Activated CD8-positive, alpha-beta memory T cell treated with anti-CD3 and anti-CD28 coated beads, Interleukin-2, amount 50 U/mL, for 24 hours (primary cell): ENCODE measurements around the gene SKOR1.

Experiments used
- DNase-seq: peaks from one replicate; pipeline ENCODE4 v3.0.0-alpha.2; 2020; ENCODE audit errors: extremely low read depth

SKOR1 gene

GRCh38 chr15:67796196-67797127, 28.8 kb upstream of the SKOR1 start:
- DNase-seq = no peak

GRCh38 chr15:67799801-67800205, 25.5 kb upstream of the SKOR1 start:
- DNase-seq = no peak

DNA sequence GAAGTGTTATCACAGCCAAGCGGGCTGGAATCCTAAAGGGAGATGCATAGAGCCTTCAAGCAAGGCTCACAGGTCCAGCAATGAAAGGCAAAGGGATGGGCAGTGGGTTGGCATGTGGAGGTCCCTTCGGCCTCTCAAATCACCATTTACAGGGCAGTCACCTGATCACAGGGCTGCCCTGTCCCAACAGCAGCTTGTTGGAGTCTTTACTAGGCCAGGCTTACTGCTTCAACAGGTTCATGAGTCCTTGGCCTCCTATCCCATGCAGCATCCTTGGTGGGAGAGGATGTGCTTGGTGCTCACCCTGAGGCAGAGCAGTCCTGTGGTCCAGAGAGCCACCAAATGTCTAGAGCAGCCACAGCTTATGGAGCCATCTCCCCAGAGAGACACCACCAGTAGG, 24.2 kb upstream of the SKOR1 start:
- DNase-seq = no peak

DNA sequence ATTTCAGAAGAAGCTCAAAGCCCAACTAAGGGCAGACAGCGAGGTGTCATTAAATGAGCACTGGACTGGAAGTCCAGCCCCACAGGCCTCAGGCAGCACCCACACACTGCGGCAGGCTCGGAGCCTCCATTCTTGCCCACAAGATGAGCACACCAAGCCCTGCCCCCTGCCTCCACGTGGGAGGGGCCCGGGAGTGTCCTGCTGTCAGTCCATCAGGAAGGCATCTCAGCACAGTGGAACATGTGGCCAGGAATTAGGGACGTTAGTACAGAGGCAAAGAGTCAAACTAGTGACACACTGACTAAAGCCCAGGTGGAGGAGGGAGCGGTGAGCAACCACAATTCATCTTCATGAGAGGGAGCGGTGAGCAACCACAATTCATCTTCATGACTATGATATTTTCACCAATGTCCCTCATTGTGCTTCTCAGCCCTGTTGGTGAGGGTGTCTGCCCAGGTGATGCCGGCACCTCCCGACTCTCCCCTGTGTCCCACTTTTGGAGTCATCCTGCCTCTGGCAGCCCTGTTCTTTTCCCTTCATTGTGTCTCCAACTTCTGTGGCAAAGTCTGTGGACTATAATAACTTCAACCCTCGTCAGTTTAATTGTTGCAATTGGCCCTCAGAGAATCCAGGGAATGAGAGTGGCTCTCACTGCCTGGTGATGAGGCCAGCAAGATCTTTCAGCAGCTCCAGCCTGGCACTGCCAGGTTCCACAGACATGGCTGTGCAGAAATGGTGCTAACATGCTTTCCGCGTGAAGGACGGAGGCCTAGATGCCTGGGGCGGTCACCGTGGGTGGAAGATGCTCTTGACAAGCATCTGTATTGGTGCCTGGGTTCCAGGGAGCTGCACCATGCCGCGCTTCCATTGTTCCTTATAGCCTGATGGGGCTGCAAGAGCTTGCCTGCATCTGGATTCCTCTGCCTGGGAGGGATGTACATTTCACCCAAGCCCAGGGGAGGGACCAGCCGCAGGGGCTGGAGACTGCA, 23.1 kb upstream of the SKOR1 start:
- DNase-seq = no peak

DNA sequence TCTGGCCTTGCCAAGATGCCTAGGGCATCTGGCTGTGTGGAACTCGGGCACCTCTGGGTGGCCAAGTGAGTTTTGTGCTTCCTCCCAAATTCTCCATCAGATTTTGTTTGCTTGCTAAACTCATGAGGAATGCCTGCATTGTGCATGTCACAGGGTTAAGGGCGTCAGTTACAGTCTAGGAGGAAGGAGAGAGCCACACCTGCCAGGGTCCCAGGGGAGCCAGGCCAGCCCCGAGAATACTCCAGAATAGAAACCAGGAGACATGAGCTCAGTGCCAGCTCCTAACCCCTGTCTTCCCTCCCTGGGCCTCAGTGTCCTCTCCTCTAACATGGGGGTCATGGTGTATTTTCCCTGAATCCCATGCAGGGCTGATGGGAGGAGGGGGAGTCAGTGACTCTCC, 22.0 kb upstream of the SKOR1 start:
- DNase-seq = no peak

GRCh38 chr15:67803996-67804843, 21.1 kb upstream of the SKOR1 start:
- DNase-seq = no peak

DNA sequence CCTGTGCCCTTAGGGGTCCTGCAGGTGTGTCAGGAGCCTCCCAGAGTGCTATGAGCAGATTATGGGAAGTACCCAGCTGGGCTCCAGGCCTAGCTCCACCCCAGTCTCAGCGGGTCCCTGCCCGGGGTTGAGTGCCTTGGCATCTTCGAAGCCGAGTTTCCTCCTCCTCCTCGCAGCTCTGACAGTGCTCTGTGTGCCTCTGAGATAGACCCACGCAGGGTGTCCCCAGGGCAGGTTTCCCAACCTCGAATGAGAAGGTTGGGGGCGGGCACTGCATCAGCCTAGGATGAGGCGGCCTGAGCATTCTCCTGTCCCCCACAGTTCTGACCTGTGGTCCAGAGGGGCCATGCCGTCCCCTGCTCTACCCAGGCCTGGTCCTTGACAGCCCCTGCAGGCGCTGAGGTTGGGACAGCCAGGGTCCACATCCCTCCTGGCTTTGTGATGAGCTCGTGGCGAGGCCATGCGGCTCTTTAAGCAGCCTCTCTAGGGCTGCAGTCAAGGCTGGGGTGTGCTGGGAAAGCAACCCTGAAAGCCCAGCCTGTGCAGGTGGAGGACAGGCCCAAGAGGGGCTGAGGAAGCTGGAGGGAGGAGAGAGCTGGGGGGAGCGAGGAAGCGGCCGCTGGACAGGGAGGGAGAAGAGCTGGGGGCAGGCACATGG, 20.2 kb upstream of the SKOR1 start:
- DNase-seq = no peak

DNA sequence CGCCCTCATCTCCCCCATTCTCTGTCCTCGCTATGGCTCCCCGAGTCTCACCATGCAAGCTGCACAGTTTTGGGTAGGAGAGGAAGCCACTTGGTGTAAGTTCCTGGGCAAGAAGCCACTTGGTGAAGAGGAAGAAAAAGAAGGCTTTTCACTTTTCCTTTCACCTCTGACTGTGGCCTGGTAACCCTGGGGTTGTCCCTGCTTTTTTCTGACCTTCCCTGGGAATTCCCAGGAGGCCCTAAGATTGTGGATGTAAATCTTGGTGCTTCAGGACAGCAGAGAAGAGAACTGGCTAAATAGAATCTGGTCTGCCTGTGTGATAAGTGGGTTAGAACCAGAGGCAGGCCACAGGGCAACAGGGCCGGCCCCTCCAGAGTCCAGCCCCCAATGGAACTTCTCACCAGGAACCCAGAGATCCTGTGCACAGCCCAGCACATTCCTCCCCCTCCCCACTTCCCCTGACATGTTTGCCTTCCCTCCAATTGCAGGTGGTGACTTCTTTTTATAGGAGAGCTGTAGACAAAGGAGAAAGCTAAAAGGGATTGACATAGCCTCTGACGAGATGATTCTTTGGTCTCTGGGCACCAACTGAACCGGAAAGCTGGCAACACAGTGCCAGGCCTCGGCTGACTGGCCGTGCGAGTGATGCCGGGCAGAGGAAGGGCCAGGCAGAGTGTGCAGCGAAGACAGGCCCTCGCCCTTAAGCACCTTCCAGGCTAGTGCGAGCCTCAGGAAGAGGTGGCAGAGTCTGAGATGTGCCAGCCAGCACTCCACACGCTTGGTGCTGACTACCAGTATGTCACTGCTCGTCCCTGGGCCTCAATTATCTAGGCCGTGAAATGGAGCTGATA, 19.4 kb upstream of the SKOR1 start:
- DNase-seq = no peak

DNA sequence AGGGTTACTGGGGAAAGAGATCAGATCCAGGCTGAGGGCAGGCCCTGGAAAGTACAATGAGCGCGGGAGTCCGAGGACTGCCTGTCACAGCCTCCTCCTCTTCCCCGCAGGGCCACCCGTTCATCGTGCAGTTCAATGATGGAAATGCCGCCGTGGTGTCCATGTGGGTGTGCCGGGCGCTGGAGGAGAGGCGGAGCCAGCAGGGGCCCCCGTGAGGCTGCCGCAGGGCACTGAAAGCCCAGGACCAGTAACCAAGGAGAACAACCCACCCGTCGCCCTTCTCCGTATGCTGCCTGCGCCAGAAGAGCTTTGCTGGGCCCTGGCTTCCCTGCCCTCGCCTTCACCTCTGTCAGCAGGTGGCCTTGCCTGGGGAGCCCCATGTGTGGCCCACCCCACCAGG, 18.8 kb upstream of the SKOR1 start:
- no peak for DNase-seq

DNA sequence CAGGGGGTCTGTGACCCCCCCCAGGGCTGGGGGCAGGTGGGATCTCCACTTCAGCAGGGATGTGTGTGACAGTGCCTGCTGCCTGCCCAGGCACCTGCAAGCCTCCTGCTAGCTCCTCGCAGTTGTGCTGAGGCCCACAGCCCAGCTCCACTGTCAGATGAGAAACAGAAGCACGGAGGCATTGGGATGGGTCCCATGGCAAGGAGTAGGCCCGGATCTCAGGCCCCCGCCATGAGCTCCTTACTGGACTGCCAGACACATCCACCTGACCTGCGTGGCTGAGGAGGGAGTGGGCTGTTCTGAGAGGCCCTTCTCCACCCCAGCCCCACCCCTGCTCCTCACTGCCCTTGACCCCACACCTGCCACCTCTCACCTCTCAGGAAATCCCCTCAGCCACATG, 18.2 kb upstream of the SKOR1 start:
- DNase-seq = no peak

GRCh38 chr15:67807836-67808235, 17.5 kb upstream of the SKOR1 start:
- no peak for DNase-seq

- no peak for DNase-seq
Measured at GRCh38 chr15:67808821-67809220, 16.5 kb upstream of the SKOR1 start.

GRCh38 chr15:67809441-67809840, 15.9 kb upstream of the SKOR1 start:
- no peak for DNase-seq

GRCh38 chr15:67809866-67810265, 15.4 kb upstream of the SKOR1 start:
- no peak for DNase-seq

DNA sequence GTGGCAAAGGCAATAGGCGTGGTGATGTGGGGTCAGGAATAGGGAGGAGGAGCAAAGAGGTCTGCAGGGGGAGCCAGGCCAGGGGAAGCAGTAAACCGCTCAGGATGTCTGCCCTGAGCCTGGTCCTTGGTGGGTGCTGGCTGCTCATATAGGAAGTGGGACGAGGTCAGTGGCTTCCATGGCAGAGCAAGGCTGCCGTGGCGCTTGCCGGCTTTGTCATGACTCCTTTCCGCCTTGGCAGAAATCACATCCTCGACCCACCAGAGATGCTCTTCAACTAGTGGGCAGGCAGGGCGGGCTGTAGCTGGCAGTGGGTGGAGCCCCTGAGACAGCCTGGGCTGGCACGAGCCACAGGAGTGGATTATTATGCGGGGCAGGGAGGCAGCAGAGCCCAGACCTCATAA, 13.1 kb upstream of the SKOR1 start:
- DNase-seq = no peak

DNA sequence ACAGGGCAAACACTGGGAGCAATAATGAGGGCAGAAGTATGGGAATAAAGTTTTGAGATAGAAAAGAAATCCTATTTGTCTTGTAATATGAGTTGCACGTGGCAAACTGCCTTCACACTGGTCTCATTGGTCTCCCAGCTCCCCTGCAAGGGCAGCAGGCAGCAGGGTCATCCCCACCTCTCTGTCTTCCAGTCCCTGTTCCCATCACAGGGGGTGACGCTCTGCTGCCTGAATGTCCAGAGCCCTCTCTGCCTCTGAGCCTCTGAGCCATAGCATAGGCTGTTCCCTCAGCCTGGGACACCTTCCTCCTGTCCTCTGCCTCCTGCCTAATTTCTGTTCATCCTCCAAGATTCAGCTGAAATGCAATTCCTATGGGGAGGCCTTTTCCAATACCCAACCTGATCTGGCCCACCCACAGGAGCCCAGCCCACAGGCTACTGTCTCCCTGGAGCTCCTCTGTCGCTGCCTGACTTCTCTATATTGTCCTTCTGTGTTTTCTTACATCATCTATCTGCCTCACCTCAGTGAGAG, 12.1 kb upstream of the SKOR1 start:
- DNase-seq = no peak

GRCh38 chr15:67815036-67815592, 10.2 kb upstream of the SKOR1 start:
- no peak for DNase-seq

DNA sequence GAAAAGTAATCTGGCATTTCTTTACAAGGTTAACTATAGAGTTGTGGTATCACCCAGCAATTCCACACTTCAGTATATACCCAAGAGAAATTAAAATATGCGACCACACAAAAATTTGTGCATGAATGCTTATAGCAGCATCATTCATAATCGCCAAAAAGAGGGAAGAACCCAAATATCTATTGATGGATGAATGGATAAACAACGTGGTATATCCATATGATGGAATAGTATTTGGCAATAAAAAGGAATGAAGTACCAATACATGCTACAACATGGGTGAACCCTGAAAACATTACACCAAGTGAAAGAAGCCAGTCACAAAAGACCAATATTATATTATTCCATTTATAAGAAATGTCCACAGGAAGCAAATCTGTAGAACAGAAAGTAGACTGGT, 8.6 kb upstream of the SKOR1 start:
- no peak for DNase-seq

GRCh38 chr15:67818464-67818863, 6.8 kb upstream of the SKOR1 start:
- no peak for DNase-seq

- DNase-seq = no peak
Measured at GRCh38 chr15:67819636-67820035, 5.7 kb upstream of the SKOR1 start.
